Activated naive CD4-positive, alpha-beta T cell treated with anti-CD3 and anti-CD28 coated beads, Interleukin-2, amount 50 U/mL, for 72 hours (primary cell): ENCODE data around the gene TBC1D22A. TPM values are rescaled to one million over a fixed set of nuclear protein-coding genes. Genes with fewer than 3 reads are reported as not detected.

Source experiments
- ATAC-seq, 2 donors: fragments of 150-1000 bp; cut with Tn5 transposase; 2 replicates each; pipeline ENCODE4 v1.10.0; 2021; ENCODE audit warnings: mild to moderate bottlenecking in 2 of 2, moderate library complexity in 2 of 2
- DNase-seq, 2 donors: peaks; one replicate each; pipeline ENCODE4 v3.0.0; 2021 to 2022; ENCODE audit warnings: low spot score in 2 of 2
- H3K27ac Mint-ChIP-seq, 2 donors: one replicate each; pipeline ENCODE4 v1.8.0; 2022; ENCODE audit warnings: mild to moderate bottlenecking in 2 of 2, mixed read lengths in 2 of 2
- H3K36me3 Mint-ChIP-seq, 2 donors: one replicate each; pipeline ENCODE4 v1.8.0; 2022; ENCODE audit warnings: mixed read lengths in 2 of 2
- H3K9me3 Mint-ChIP-seq, 2 donors: one replicate each; pipeline ENCODE4 v1.8.0; 2022; ENCODE audit warnings: mixed read lengths in 2 of 2
- total RNA-seq, 2 donors: library from RNA; stranded (reverse); gene quantifications; one replicate each; pipeline ENCODE4 v1.2.3, GENCODE V29; 2022

The TBC1D22A gene
- total RNA-seq, 2 donors from 2014 or later: 17.8 to 50.8 TPM

- no peak for ATAC-seq
- no peak for DNase-seq
- H3K9me3 Mint-ChIP-seq: no peaks in the 10 kb centered on the region
- peak overlapping the region in 1 of 2 donors; percentile 97 for H3K27ac Mint-ChIP-seq
- peaks cover 0 to 12% of the 10 kb centered on the region in 2 donors for H3K36me3 Mint-ChIP-seq
Observed at GRCh38 chr22:46793497-46793896, 31.0 kb downstream of the TBC1D22A start.

GRCh38 chr22:46794067-46794466 lies 31.6 kb downstream of the TBC1D22A start:
- H3K27ac Mint-ChIP-seq: peak overlapping the region in 1 of 2 donors; percentile 42
- peaks cover 0 to 18% of the 10 kb centered on the region in 2 donors for H3K36me3 Mint-ChIP-seq
- no peak for ATAC-seq
- DNase-seq: no peak
- H3K9me3 Mint-ChIP-seq: no peaks in the 10 kb centered on the region

- Mint-ChIP-seq H3K9me3 (no peaks in the 10 kb centered on the region), H3K36me3 (peaks cover 1 to 22% of the 10 kb centered on the region in 2 donors), H3K27ac (peak overlapping the region in 1 of 2 donors; percentile 42)
- DNase-seq (no peak), ATAC-seq (no peak)
Observed at GRCh38 chr22:46794491-46794890, 32.0 kb downstream of the TBC1D22A start.

GRCh38 chr22:46795140-46795539 lies 32.7 kb downstream of the TBC1D22A start:
- Mint-ChIP-seq H3K9me3 (no peaks in the 10 kb centered on the region), H3K27ac (no peak overlapping the region), H3K36me3 (peaks cover 5 to 28% of the 10 kb centered on the region in 2 donors)
- ATAC-seq (no peak), DNase-seq (no peak)

GRCh38 chr22:46795845-46796565 lies 33.6 kb downstream of the TBC1D22A start:
- Mint-ChIP-seq H3K27ac (no peak overlapping the region), H3K9me3 (no peaks in the 10 kb centered on the region), H3K36me3 (peaks cover 5 to 33% of the 10 kb centered on the region in 2 donors)
- ATAC-seq (no peak), DNase-seq (no peak)

- DNase-seq (no peak), ATAC-seq (no peak)
- no peaks in the 10 kb centered on the region for H3K9me3 Mint-ChIP-seq
- peak overlapping the region in 1 of 2 donors; percentile 81 for H3K27ac Mint-ChIP-seq
- peaks cover 5 to 33% of the 10 kb centered on the region in 2 donors for H3K36me3 Mint-ChIP-seq
Observed at GRCh38 chr22:46796566-46797195, 34.2 kb downstream of the TBC1D22A start.

GRCh38 chr22:46797355-46797754 lies 34.9 kb downstream of the TBC1D22A start:
- Mint-ChIP-seq H3K9me3 (no peaks in the 10 kb centered on the region), H3K27ac (peak overlapping the region in 1 of 2 donors; percentile 33), H3K36me3 (peaks cover 5 to 28% of the 10 kb centered on the region in 2 donors)
- no peak for ATAC-seq
- DNase-seq: no peak

- H3K9me3 Mint-ChIP-seq: no peaks in the 10 kb centered on the region
- H3K27ac Mint-ChIP-seq: peak overlapping the region; percentile 19 to 46
- peaks cover 5 to 25% of the 10 kb centered on the region in 2 donors for H3K36me3 Mint-ChIP-seq
- ATAC-seq: no peak
- DNase-seq: no peak
Observed at GRCh38 chr22:46798041-46798365, 35.6 kb downstream of the TBC1D22A start.

GRCh38 chr22:46798366-46799350 lies 36.2 kb downstream of the TBC1D22A start:
- peak overlapping the region in 1 of 2 donors; percentile 19 for H3K27ac Mint-ChIP-seq

GRCh38 chr22:46799626-46800025 lies 37.2 kb downstream of the TBC1D22A start:
- ATAC-seq (no peak), DNase-seq (no peak)
- no peaks in the 10 kb centered on the region for H3K9me3 Mint-ChIP-seq
- peaks cover 5 to 32% of the 10 kb centered on the region in 2 donors for H3K36me3 Mint-ChIP-seq
- no peak overlapping the region for H3K27ac Mint-ChIP-seq

More at GRCh38 chr22:46798366-46799350, 36.2 kb downstream of the TBC1D22A start:
- peak in 1 of 2 donors; percentile 83 for DNase-seq
- H3K9me3 Mint-ChIP-seq: no peaks in the 10 kb centered on the region
- ATAC-seq: peak; percentile 80 to 81
- peaks cover 5 to 25% of the 10 kb centered on the region in 2 donors for H3K36me3 Mint-ChIP-seq

GRCh38 chr22:46800102-46800857 lies 37.8 kb downstream of the TBC1D22A start:
- ATAC-seq: no peak

GRCh38 chr22:46801331-46801811 lies 38.9 kb downstream of the TBC1D22A start:
- no peak for DNase-seq
- Mint-ChIP-seq H3K36me3 (peaks cover 5 to 49% of the 10 kb centered on the region in 2 donors), H3K27ac (peak overlapping the region; percentile 4 to 6)

More at GRCh38 chr22:46800102-46800857, 37.8 kb downstream of the TBC1D22A start:
- Mint-ChIP-seq H3K36me3 (peaks cover 5 to 38% of the 10 kb centered on the region in 2 donors), H3K27ac (no peak overlapping the region), H3K9me3 (no peaks in the 10 kb centered on the region)
- no peak for DNase-seq

GRCh38 chr22:46801826-46802607 lies 39.6 kb downstream of the TBC1D22A start:
- ATAC-seq (no peak), DNase-seq (no peak)
- peak overlapping the region; percentile 4 to 57 for H3K27ac Mint-ChIP-seq
- peaks cover 10 to 55% of the 10 kb centered on the region in 2 donors for H3K36me3 Mint-ChIP-seq
- H3K9me3 Mint-ChIP-seq: no peaks in the 10 kb centered on the region

More at GRCh38 chr22:46801331-46801811, 38.9 kb downstream of the TBC1D22A start:
- ATAC-seq: no peak
- H3K9me3 Mint-ChIP-seq: no peaks in the 10 kb centered on the region

- Mint-ChIP-seq H3K36me3 (peaks cover 16 to 61% of the 10 kb centered on the region in 2 donors), H3K27ac (peak overlapping the region; percentile 4 to 57), H3K9me3 (no peaks in the 10 kb centered on the region)
- ATAC-seq: no peak
- no peak for DNase-seq
Observed at GRCh38 chr22:46802608-46803027, 40.2 kb downstream of the TBC1D22A start.
